Naive thymus-derived CD4-positive, alpha-beta T cell (primary cell): ENCODE data around the gene XRCC6. TPM values are rescaled to one million over a fixed set of nuclear protein-coding genes. Genes with fewer than 3 reads are reported as not detected.

Source experiments
- ATAC-seq: fragments of 150-1000 bp; cut with Tn5 transposase; 2 replicates; pipeline ENCODE4 v1.10.0; 2021; ENCODE audit warnings: mild to moderate bottlenecking, moderate library complexity
- CTCF ChIA-PET: fragments of 350-600 bp; sonication (Branson Sonifier 250); formaldehyde crosslinking; loops from one replicate; lab custom pipeline; 2021; ENCODE audit warnings: antibody characterized with exemption; lab: Charles Lee
- POLR2A ChIA-PET: fragments of 350-600 bp; sonication (Branson Sonifier 250); formaldehyde crosslinking; loops from one replicate; lab custom pipeline; 2021; ENCODE audit warnings: antibody characterized with exemption, inconsistent platforms; lab: Charles Lee
- DNase-seq, 9 donors: peaks; one replicate each; pipeline versions ENCODE4 v3.0.0 to v3.0.0-alpha.2; 2020 to 2022; ENCODE audit warnings: mixed read lengths in 1 of 9
- H3K27ac ChIP-seq: one replicate; pipeline ENCODE4 v1.7.0; 2013; ENCODE audit warnings: mild to moderate bottlenecking, low read depth, low read length, moderate library complexity
- H3K27me3 ChIP-seq, 2 donors: one replicate each; pipeline ENCODE4 v1.7.0; 2013; ENCODE audit warnings: low read length in 2 of 2, mild to moderate bottlenecking in 2 of 2, moderate library complexity in 2 of 2; ENCODE audit not compliant: control insufficient read depth in 2 of 2, insufficient read depth in 2 of 2
- H3K36me3 ChIP-seq, 3 experiments: 1 replicate in 2 of 3; 2 replicates in 1 of 3; pipeline ENCODE4 v1.7.0; 2013; ENCODE audit warnings: low read length in 3 of 3, mild to moderate bottlenecking in 3 of 3, moderate library complexity in 1 of 3; ENCODE audit not compliant: insufficient read depth in 3 of 3, control insufficient read depth in 2 of 3
- H3K4me1 ChIP-seq, 2 donors: one replicate each; pipeline ENCODE4 v1.7.0; 2013; ENCODE audit warnings: low read length in 2 of 2, mild to moderate bottlenecking in 2 of 2, moderate library complexity in 1 of 2; ENCODE audit not compliant: control insufficient read depth in 2 of 2, insufficient read depth in 2 of 2
- H3K4me3 ChIP-seq: 2 replicates; pipeline ENCODE4 v1.7.0; 2013; ENCODE audit warnings: mild to moderate bottlenecking, low read length
- H3K9me3 ChIP-seq, 3 experiments: 1 replicate in 2 of 3; 2 replicates in 1 of 3; pipeline ENCODE4 v1.7.0; 2013; ENCODE audit warnings: low read length in 3 of 3; ENCODE audit not compliant: control insufficient read depth in 2 of 3
- H3K27ac Mint-ChIP-seq, 9 donors: one replicate each; pipeline ENCODE4 v1.8.0; 2020 to 2022; ENCODE audit warnings: mixed read lengths in 9 of 9, mild to moderate bottlenecking in 8 of 9, moderate library complexity in 5 of 9, inconsistent platforms in 2 of 9
- H3K27me3 Mint-ChIP-seq, 5 donors: one replicate each; pipeline ENCODE4 v1.8.0; 2021 to 2022; ENCODE audit warnings: mixed read lengths in 5 of 5, mild to moderate bottlenecking in 1 of 5
- H3K36me3 Mint-ChIP-seq, 5 donors: one replicate each; pipeline ENCODE4 v1.8.0; 2020 to 2022; ENCODE audit warnings: mixed read lengths in 5 of 5, mild to moderate bottlenecking in 3 of 5, inconsistent platforms in 1 of 5
- H3K4me1 Mint-ChIP-seq, 7 donors: one replicate each; pipeline ENCODE4 v1.8.0; 2020 to 2022; ENCODE audit warnings: mixed read lengths in 7 of 7, mild to moderate bottlenecking in 3 of 7, inconsistent platforms in 1 of 7
- H3K4me3 Mint-ChIP-seq, 10 donors: one replicate each; pipeline ENCODE4 v1.8.0; 2020 to 2022; ENCODE audit warnings: mild to moderate bottlenecking in 10 of 10, mixed read lengths in 10 of 10, moderate library complexity in 6 of 10, inconsistent platforms in 2 of 10
- H3K9me3 Mint-ChIP-seq, 11 donors: one replicate each; pipeline ENCODE4 v1.8.0; 2020 to 2022; ENCODE audit warnings: mixed read lengths in 11 of 11, mild to moderate bottlenecking in 4 of 11, inconsistent platforms in 1 of 11, moderate library complexity in 1 of 11
- intact Hi-C, 2 donors: fragments of 100-400 bp; cut with micrococcal nuclease; formaldehyde crosslinking; loops; one replicate each; pipeline ENCODE4 v1.15.1; 2023
- polyA plus RNA-seq, 2 donors: library from polyadenylated mRNA; unstranded; fragments of 300-500 nt; fragmentation: Illumina TruSeq; gene quantifications; one replicate each; pipeline ENCODE4 v1.2.3, GENCODE V29; 2021
- total RNA-seq, 6 experiments: library from RNA in 5 of 6; stranded (reverse) in 5 of 6; gene quantifications; 1 replicate in 5 of 6; 2 replicates in 1 of 6; pipeline ENCODE4 v1.2.3 and lab custom pipeline; 2021 to 2026

XRCC6 gene
- total and polyA plus RNA-seq, 7 experiments from 2014 or later: 139 to 542 (median 168) TPM

DNA sequence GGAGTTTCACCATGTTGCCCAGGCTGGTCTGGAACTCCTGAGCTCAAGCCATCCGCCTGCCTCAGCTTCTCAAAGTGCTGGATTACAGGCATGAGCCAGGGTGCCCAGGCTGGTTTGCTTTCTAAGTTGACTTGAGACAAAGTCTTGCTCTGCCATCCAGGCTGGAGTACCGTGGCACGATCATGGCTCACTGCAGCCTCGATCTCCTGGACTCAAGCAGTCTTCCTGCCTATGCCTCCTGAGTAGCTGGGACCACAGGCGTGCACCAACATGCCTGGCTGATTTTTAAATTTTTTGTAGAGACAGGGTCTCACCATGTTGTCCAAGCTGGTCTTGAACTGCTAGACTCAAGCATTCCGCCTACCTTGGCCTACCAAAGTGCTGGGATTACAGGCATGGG lies 36.6 kb downstream of the XRCC6 start:
- Mint-ChIP-seq H3K27ac (no peak overlapping the region), H3K4me3 (no peak overlapping the region), H3K9me3 (no peaks in the 10 kb centered on the region), H3K27me3 (no peaks in the 10 kb centered on the region), H3K36me3 (peaks cover 15 to 41% (median 26%) of the 10 kb centered on the region in 5 donors), H3K4me1 (peaks cover 0 to 6% (median 0%) of the 10 kb centered on the region in 7 donors)
- DNase-seq (no peak), ATAC-seq (no peak)
- Histone ChIP-seq H3K9me3 (no peaks in the 10 kb centered on the region), H3K4me1 (no peaks in the 10 kb centered on the region), H3K4me3 (no peak overlapping the region), H3K27ac (no peak overlapping the region), H3K27me3 (no peaks in the 10 kb centered on the region), H3K36me3 (peaks cover 58 to 95% (median 70%) of the 10 kb centered on the region in 3 experiments)
- POLR2A ChIA-PET: interaction anchor here (1.0 kb wide), 1 partner anchor 9 kb away, joined by 3 read pairs; no protein-coding TSS in a partner anchor
- intact Hi-C loops: no loop called here
- CTCF ChIA-PET: interaction anchor here (0.9 kb wide), 1 partner anchor 9 kb away, joined by 3 read pairs; no protein-coding TSS in a partner anchor

DNA sequence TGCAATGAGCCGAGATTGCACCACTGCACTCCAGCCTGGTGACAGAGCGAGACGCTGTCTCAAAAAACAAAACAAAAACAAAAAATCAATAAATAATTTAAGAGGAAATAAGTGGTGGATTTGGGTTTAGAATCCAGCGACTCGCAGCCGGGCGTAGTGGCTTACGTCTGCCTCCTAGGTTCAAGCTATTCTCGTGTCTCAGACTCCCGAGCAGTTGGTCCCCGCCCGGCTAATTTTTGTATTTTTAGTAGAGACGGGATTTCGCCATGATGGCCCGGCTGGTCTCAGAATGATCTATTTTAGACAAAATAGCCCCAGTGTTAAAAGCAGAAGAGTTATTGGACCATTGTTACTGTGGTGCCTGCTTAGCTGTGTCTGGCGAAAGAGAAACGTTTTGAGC lies 37.8 kb downstream of the XRCC6 start:
- Histone ChIP-seq H3K36me3 (peaks cover 48 to 94% (median 59%) of the 10 kb centered on the region in 3 experiments), H3K4me1 (no peaks in the 10 kb centered on the region), H3K9me3 (no peaks in the 10 kb centered on the region), H3K27me3 (no peaks in the 10 kb centered on the region), H3K4me3 (no peak overlapping the region), H3K27ac (no peak overlapping the region)
- Mint-ChIP-seq H3K4me1 (peaks cover 0 to 6% (median 0%) of the 10 kb centered on the region in 7 donors), H3K36me3 (peaks cover 15 to 44% (median 26%) of the 10 kb centered on the region in 5 donors), H3K4me3 (no peak overlapping the region), H3K9me3 (no peaks in the 10 kb centered on the region), H3K27me3 (no peaks in the 10 kb centered on the region), H3K27ac (no peak overlapping the region)
- ATAC-seq (no peak), DNase-seq (no peak)
- CTCF ChIA-PET: no interaction called here
- POLR2A ChIA-PET: no interaction called here
- intact Hi-C loops: no loop called here

DNA sequence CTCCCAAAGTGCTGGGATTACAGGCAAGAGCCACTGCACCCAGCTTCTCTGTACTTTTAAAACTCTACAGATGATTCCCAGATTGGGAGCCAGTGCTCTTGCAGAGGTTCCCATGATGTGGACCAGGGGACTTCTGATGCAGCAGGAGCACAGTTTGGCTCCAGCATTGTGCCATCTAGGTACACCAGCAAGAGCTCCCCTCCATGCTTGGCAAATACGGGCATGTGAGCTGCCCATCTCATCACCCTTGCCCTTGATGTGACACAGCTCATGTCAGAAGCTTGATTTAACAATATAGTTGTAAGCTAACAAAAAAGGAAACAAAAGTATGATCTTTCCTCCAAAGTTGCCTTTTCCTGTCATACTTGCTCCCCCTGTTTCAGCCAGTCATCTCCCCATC lies 38.8 kb downstream of the XRCC6 start:
- Histone ChIP-seq H3K4me1 (no peaks in the 10 kb centered on the region), H3K4me3 (no peak overlapping the region), H3K27ac (no peak overlapping the region), H3K36me3 (peaks cover 38 to 94% (median 48%) of the 10 kb centered on the region in 3 experiments), H3K27me3 (no peaks in the 10 kb centered on the region), H3K9me3 (no peaks in the 10 kb centered on the region)
- DNase-seq (no peak), ATAC-seq (no peak)
- peaks cover 15 to 49% (median 22%) of the 10 kb centered on the region in 5 donors for H3K36me3 Mint-ChIP-seq
- H3K27ac Mint-ChIP-seq: peak overlapping the region in 6 of 9 donors; percentile 2 to 81 (median 42)
- intact Hi-C loops: no loop called here
- no peaks in the 10 kb centered on the region for H3K27me3 Mint-ChIP-seq
- no peaks in the 10 kb centered on the region for H3K9me3 Mint-ChIP-seq
- no peak overlapping the region for H3K4me3 Mint-ChIP-seq
- POLR2A ChIA-PET: interaction anchor here (0.6 kb wide), 1 partner anchor 238 kb away, joined by 3 read pairs; no protein-coding TSS in a partner anchor
- H3K4me1 Mint-ChIP-seq: peaks cover 0 to 6% (median 0%) of the 10 kb centered on the region in 7 donors
- CTCF ChIA-PET: interaction anchor here (2.1 kb wide), 1 partner anchor 37 kb away, joined by 5 read pairs; no protein-coding TSS in a partner anchor

DNA sequence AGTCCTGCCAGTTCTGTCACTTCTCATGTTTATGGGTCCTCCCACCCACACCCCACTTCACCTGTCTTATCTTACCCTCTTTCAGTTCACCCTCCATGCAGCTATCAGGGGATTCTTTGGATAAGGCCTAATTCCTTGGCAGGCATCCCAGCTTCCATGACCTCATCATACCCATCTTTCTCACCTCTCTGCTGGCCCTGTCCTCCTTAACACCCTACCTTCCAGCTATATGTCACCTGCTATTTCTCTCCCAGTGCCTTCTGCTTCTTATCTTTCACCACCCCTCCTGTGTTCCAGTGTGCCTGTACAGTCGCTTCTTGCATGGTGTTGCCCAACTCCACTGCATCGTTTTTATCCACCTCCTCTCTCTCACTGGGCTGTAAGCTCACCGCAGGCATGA lies 39.3 kb downstream of the XRCC6 start:
- POLR2A ChIA-PET: no interaction called here

DNA sequence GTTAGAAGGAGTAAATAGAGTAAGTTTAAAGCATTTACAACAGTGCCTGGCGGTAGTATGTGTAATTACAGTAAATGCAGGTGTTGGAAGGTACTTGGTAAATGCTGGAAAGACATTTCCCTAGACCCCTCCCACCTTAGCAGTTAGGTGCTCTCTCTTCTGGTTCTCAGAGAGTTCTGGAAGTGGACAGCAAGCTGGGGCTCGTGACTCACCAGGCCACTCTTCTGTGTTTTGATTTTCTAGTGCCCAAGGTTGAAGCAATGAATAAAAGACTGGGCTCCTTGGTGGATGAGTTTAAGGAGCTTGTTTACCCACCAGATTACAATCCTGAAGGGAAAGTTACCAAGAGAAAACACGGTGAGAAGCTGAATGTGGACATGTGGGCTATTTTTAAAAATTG lies 40.0 kb downstream of the XRCC6 start:
- no peaks in the 10 kb centered on the region for H3K27me3 ChIP-seq
- peak overlapping the region; percentile 18 for H3K27ac ChIP-seq
- DNase-seq (no peak), ATAC-seq (no peak)
- ChIA-PET CTCF (interaction anchor here (0.7 to 2.1 kb wide), 2 partner anchors 36 to 146 kb away, joined by 3 to 5 read pairs; no protein-coding TSS in a partner anchor), POLR2A (interaction anchor here (0.7 kb wide), 1 partner anchor 121 kb away, joined by 3 read pairs; no protein-coding TSS in a partner anchor)
- Mint-ChIP-seq H3K9me3 (no peaks in the 10 kb centered on the region), H3K4me1 (peaks cover 0 to 6% (median 0%) of the 10 kb centered on the region in 7 donors), H3K36me3 (peaks cover 15 to 46% (median 22%) of the 10 kb centered on the region in 5 donors), H3K27me3 (no peaks in the 10 kb centered on the region), H3K27ac (peak overlapping the region in 5 of 9 donors; percentile 5 to 77 (median 40)), H3K4me3 (no peak overlapping the region)
- H3K9me3 ChIP-seq: no peaks in the 10 kb centered on the region
- H3K4me1 ChIP-seq: no peaks in the 10 kb centered on the region
- H3K36me3 ChIP-seq: peaks cover 29 to 90% (median 44%) of the 10 kb centered on the region in 3 experiments
- H3K4me3 ChIP-seq: no peak overlapping the region
- intact Hi-C loops: no loop called here

More for the DNA sequence above, 39.3 kb downstream of the XRCC6 start:
- no peak overlapping the region for H3K27ac ChIP-seq
- Mint-ChIP-seq H3K4me3 (no peak overlapping the region), H3K4me1 (peaks cover 0 to 6% (median 0%) of the 10 kb centered on the region in 7 donors), H3K36me3 (peaks cover 15 to 50% (median 22%) of the 10 kb centered on the region in 5 donors), H3K27me3 (no peaks in the 10 kb centered on the region), H3K27ac (peak overlapping the region; percentile 2 to 81 (median 40)), H3K9me3 (no peaks in the 10 kb centered on the region)
- no peak for DNase-seq
- H3K36me3 ChIP-seq: peaks cover 33 to 95% (median 44%) of the 10 kb centered on the region in 3 experiments
- no peaks in the 10 kb centered on the region for H3K27me3 ChIP-seq
- intact Hi-C loops: no loop called here
- no peak overlapping the region for H3K4me3 ChIP-seq
- no peak for ATAC-seq
- no peaks in the 10 kb centered on the region for H3K9me3 ChIP-seq
- H3K4me1 ChIP-seq: no peaks in the 10 kb centered on the region
- CTCF ChIA-PET: interaction anchor here (0.7 to 2.1 kb wide), 2 partner anchors 37 to 147 kb away, joined by 3 to 5 read pairs; no protein-coding TSS in a partner anchor

DNA sequence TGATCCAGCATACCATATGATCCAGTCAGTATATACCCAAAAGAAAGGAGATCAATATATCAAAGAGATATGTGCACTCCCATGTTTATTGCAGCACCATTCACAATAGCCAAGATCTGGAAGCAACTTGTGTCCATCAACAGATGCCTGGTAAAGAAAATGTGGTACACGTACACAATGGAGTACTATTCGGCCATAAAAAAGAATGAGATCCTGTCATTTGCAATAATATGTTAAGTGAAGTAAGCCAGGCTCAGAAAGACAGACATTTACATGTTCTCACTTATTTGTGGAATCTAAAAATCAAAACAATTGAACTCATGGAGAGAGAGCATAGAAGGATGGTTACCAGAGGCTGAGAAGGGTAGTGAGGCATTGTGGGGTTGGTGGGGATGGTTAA lies 40.6 kb downstream of the XRCC6 start:
- Histone ChIP-seq H3K9me3 (no peaks in the 10 kb centered on the region), H3K4me3 (no peak overlapping the region), H3K4me1 (peaks cover 0 to 3% of the 10 kb centered on the region in 2 donors), H3K27me3 (no peaks in the 10 kb centered on the region), H3K27ac (no peak overlapping the region), H3K36me3 (peaks cover 26 to 84% (median 41%) of the 10 kb centered on the region in 3 experiments)
- Mint-ChIP-seq H3K36me3 (peaks cover 15 to 46% (median 22%) of the 10 kb centered on the region in 5 donors), H3K27me3 (no peaks in the 10 kb centered on the region), H3K4me3 (no peak overlapping the region), H3K4me1 (peaks cover 1 to 7% (median 4%) of the 10 kb centered on the region in 7 donors), H3K9me3 (no peaks in the 10 kb centered on the region), H3K27ac (peak overlapping the region in 1 of 9 donors; percentile 1)
- no peak for ATAC-seq
- CTCF ChIA-PET: no interaction called here
- DNase-seq: no peak
- intact Hi-C loops: no loop called here
- POLR2A ChIA-PET: no interaction called here
